B cell (primary cell): Measurements from ENCODE around the gene IRX5. TPM values are rescaled to one million over a fixed set of nuclear protein-coding genes. Genes with fewer than 3 reads are reported as not detected.

ENCODE experiments used
- ATAC-seq: fragments of 200-7000 bp; cut with Tn5 transposase; one replicate; pipeline ENCODE4 v1.10.0; 2021; ENCODE audit warnings: low read depth, mild to moderate bottlenecking, moderate number of reproducible peaks, moderate library complexity
- CTCF ChIA-PET: fragments of 350-600 bp; sonication (Branson Sonifier 250); formaldehyde crosslinking; loops from one replicate; lab custom pipeline; 2021; ENCODE audit warnings: antibody characterized with exemption, inconsistent platforms; lab: Charles Lee
- POLR2A ChIA-PET: fragments of 350-600 bp; sonication (Branson Sonifier 250); formaldehyde crosslinking; loops from one replicate; lab custom pipeline; 2021; ENCODE audit warnings: antibody characterized with exemption; lab: Charles Lee
- DNase-seq: peaks from one replicate; pipeline ENCODE4 v3.0.0; 2013
- H2AFZ ChIP-seq: 2 replicates; pipeline ENCODE4 v1.6.1; 2012; ENCODE audit warnings: mild to moderate bottlenecking, low read depth, low read length; ENCODE audit not compliant: insufficient read depth, poor library complexity, severe bottlenecking
- H3K27ac ChIP-seq, 2 donors: 1 replicate in 1 of 2; 2 replicates in 1 of 2; pipeline ENCODE4 v1.5.1; 2012 to 2013; ENCODE audit warnings: low read length in 2 of 2, mild to moderate bottlenecking in 2 of 2, moderate library complexity in 1 of 2
- H3K27me3 ChIP-seq, 4 experiments: fragments of 200-600 bp in 1 of 4; sonication (generic) in 1 of 4; replicated peaks in 1 of 4; 1 replicate in 2 of 4; 2 replicates in 2 of 4; pipeline versions ENCODE4 v1.6.1 to v1.7.0; 2013 to 2016; ENCODE audit warnings: low read length in 3 of 4, mild to moderate bottlenecking in 2 of 4, mixed read lengths in 1 of 4, moderate library complexity in 1 of 4; ENCODE audit not compliant: insufficient read depth in 4 of 4, control insufficient read depth in 3 of 4; ENCODE audit errors: control extremely low read depth in 1 of 4
- H3K36me3 ChIP-seq, 2 experiments: replicated peaks in 1 of 2; 1 replicate in 1 of 2; 2 replicates in 1 of 2; pipeline versions ENCODE4 v1.6.1 to v1.7.1; 2013; ENCODE audit warnings: low read length in 1 of 2; ENCODE audit not compliant: insufficient read depth in 2 of 2, control insufficient read depth in 1 of 2; ENCODE audit errors: control extremely low read depth in 1 of 2, extremely low read depth in 1 of 2
- H3K4me1 ChIP-seq, 2 donors: fragments of 200-600 bp in 1 of 2; sonication (generic) in 1 of 2; 1 replicate in 1 of 2; 2 replicates in 1 of 2; pipeline versions ENCODE4 v1.5.1 to v1.6.1; 2013 to 2017; ENCODE audit warnings: low read length in 2 of 2; ENCODE audit not compliant: control insufficient read depth in 2 of 2, insufficient read depth in 2 of 2
- H3K4me2 ChIP-seq: replicated peaks from 2 replicates; pipeline ENCODE3; 2012; ENCODE audit warnings: mild to moderate bottlenecking, low read depth, low read length; ENCODE audit not compliant: poor library complexity, severe bottlenecking
- H3K4me3 ChIP-seq, 5 experiments: fragments of 200-600 bp in 1 of 5; sonication (generic) in 1 of 5; 1 replicate in 3 of 5; 2 replicates in 2 of 5; pipeline versions ENCODE4 v1.5.1 to v1.7.0; 2011 to 2016; ENCODE audit warnings: low read length in 4 of 5, mild to moderate bottlenecking in 4 of 5, low read depth in 2 of 5, control low read depth in 1 of 5, moderate library complexity in 1 of 5; ENCODE audit not compliant: insufficient read depth in 1 of 5; ENCODE audit errors: control extremely low read depth in 1 of 5, extremely low read depth in 1 of 5
- H3K79me2 ChIP-seq: fragments of 200-600 bp; sonication (generic); one replicate; pipeline ENCODE4 v1.6.0; 2016; ENCODE audit warnings: low read length; ENCODE audit not compliant: control insufficient read depth, insufficient read depth
- H3K9ac ChIP-seq: fragments of 200-600 bp; sonication (generic); 2 replicates; pipeline ENCODE4 v1.6.1; 2017; ENCODE audit warnings: mild to moderate bottlenecking, low read length, moderate library complexity
- H3K9me3 ChIP-seq, 3 donors: one replicate each; pipeline versions ENCODE4 v1.6.1 to v1.7.1; 2013; ENCODE audit warnings: low read length in 2 of 3; ENCODE audit not compliant: control insufficient read depth in 2 of 3, insufficient read depth in 1 of 3; ENCODE audit errors: control extremely low read depth in 1 of 3
- H4K20me1 ChIP-seq: 2 replicates; pipeline ENCODE4 v1.6.0; 2012; ENCODE audit warnings: mild to moderate bottlenecking, low read length; ENCODE audit not compliant: insufficient read depth, control insufficient read depth, poor library complexity, severe bottlenecking
- H3K27ac Mint-ChIP-seq: one replicate; pipeline ENCODE4 v1.8.0; 2021; ENCODE audit warnings: mixed read lengths
- H3K27me3 Mint-ChIP-seq: one replicate; pipeline ENCODE4 v1.8.0; 2021; ENCODE audit warnings: mixed read lengths
- H3K4me1 Mint-ChIP-seq: one replicate; pipeline ENCODE4 v1.8.0; 2021; ENCODE audit warnings: mixed read lengths
- H3K4me3 Mint-ChIP-seq: one replicate; pipeline ENCODE4 v1.8.0; 2021; ENCODE audit warnings: mixed read lengths
- H3K9me3 Mint-ChIP-seq: one replicate; pipeline ENCODE4 v1.8.0; 2022; ENCODE audit warnings: mixed read lengths; ENCODE audit not compliant: insufficient read depth
- EZH2 ChIP-seq: IDR thresholded peaks from 2 replicates; pipeline ENCODE4 v1.6.1; 2012; ENCODE audit warnings: borderline replicate concordance, low read depth, mild to moderate bottlenecking, moderate library complexity, low read length; ENCODE audit not compliant: insufficient read depth, poor library complexity, severe bottlenecking
- WGBS: methylation state at CpG from one replicate; pipeline ENCODE4 v1.1.5; 2013; ENCODE audit warnings: missing lambda C conversion rate; ENCODE audit not compliant: insufficient coverage; 5-methylcytosine and 5-hydroxymethylcytosine counted together
- intact Hi-C: fragments of 100-400 bp; cut with micrococcal nuclease; formaldehyde crosslinking; loops from one replicate; pipeline ENCODE4 v1.10.0; 2022
- polyA plus RNA-seq: library from polyadenylated mRNA; depleted of rRNA; stranded (reverse); fragments of >200 nt; gene quantifications from 2 replicates; pipeline ENCODE4 v1.2.3, GENCODE V29; 2012
- total RNA-seq, 2 donors: library from RNA; stranded (reverse); fragments of 120-200 nt in 1 of 2; gene quantifications; 1 replicate in 1 of 2; 2 replicates in 1 of 2; pipeline versions ENCODE4 v1.2.3 to v1.2.4, GENCODE V29; 2013 to 2022
- TF ChIP-seq, protein P1 (sequence below): fragments of 200-600 bp; IDR thresholded peaks from one replicate; pipeline ENCODE4 v1.8.0; 2022; ENCODE audit warnings: antibody characterized with exemption, mild to moderate bottlenecking

The IRX5 gene
- total and polyA plus RNA-seq, 2 donors (not counting 1 experiment from before 2014, with no cell fraction given) = not detected

DNA sequence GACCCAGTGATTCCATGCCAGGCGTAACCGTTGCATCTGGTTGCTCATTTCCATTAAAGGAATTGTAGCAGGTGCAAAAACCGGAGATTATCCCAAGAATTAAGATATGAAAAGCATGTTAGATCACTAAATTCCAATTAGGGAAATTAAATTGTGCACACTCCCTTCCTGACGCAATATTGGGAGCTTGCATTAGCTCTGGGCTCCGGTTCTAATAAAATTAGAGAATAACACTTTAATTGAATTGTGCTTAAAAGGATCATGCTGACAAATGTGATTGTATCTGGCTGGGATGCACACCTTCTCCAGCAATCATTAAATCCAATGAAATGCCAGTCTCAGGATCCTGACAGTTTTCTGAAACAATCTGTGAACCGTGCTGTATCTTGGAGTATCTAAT is 38.1 kb downstream of the IRX5 start:
- DNase-seq (no peak), ATAC-seq (no peak)
- Histone ChIP-seq H3K27me3 (no peaks in the 10 kb centered on the region), H2AFZ (no peak overlapping the region), H4K20me1 (no peaks in the 10 kb centered on the region), H3K4me3 (no peak overlapping the region), H3K9me3 (no peaks in the 10 kb centered on the region), H3K9ac (no peak overlapping the region), H3K27ac (no peak overlapping the region), H3K79me2 (no peaks in the 10 kb centered on the region), H3K36me3 (no peaks in the 10 kb centered on the region), H3K4me2 (no peak overlapping the region), H3K4me1 (no peaks in the 10 kb centered on the region)
- POLR2A ChIA-PET = no interaction called here
- Mint-ChIP-seq H3K27me3 (peaks cover 7% of the 10 kb centered on the region), H3K27ac (no peak overlapping the region), H3K4me3 (no peak overlapping the region), H3K4me1 (no peaks in the 10 kb centered on the region), H3K9me3 (no peaks in the 10 kb centered on the region)
- CTCF ChIA-PET = no interaction called here
- intact Hi-C loops = no loop called here
- TF ChIP-seq EZH2 = no peak
- TF ChIP-seq, protein P1, sequence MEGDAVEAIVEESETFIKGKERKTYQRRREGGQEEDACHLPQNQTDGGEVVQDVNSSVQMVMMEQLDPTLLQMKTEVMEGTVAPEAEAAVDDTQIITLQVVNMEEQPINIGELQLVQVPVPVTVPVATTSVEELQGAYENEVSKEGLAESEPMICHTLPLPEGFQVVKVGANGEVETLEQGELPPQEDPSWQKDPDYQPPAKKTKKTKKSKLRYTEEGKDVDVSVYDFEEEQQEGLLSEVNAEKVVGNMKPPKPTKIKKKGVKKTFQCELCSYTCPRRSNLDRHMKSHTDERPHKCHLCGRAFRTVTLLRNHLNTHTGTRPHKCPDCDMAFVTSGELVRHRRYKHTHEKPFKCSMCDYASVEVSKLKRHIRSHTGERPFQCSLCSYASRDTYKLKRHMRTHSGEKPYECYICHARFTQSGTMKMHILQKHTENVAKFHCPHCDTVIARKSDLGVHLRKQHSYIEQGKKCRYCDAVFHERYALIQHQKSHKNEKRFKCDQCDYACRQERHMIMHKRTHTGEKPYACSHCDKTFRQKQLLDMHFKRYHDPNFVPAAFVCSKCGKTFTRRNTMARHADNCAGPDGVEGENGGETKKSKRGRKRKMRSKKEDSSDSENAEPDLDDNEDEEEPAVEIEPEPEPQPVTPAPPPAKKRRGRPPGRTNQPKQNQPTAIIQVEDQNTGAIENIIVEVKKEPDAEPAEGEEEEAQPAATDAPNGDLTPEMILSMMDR = no peak
- WGBS = 85% methylated on average over 3 of the region's 6 CpGs

DNA sequence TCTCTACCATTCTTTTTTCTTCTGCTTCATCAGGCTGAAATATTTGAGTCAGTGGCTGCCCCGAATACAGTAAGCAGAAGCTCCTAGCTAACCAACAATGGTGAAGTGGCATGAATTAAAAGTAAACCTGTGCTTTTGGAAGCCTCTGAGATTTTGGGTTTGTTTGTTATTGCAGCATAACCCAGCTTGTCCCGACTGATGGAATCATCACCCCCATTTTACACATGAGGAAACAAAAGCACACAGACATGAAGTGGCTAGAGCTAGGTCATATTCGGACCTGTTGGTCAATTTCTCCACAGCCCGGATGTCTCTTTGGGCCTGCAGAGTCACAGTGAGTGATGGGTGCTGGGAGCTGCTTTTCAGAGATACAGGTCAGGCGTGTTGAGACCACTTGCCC is 39.4 kb downstream of the IRX5 start:
- H3K36me3 ChIP-seq = no peaks in the 10 kb centered on the region
- no peaks in the 10 kb centered on the region for H3K27me3 ChIP-seq
- ChIA-PET POLR2A (no interaction called here), CTCF (interaction anchor here (0.9 kb wide), 1 partner anchor 9 kb away, joined by 3 read pairs; no protein-coding TSS in a partner anchor)
- H4K20me1 ChIP-seq = no peaks in the 10 kb centered on the region
- no peak overlapping the region for H3K4me2 ChIP-seq
- no peaks in the 10 kb centered on the region for H3K9me3 ChIP-seq
- no peak for ATAC-seq
- H3K9me3 Mint-ChIP-seq = no peaks in the 10 kb centered on the region
- TF ChIP-seq EZH2 = no peak
- TF ChIP-seq, protein P1 = no peak
- no peak overlapping the region for H3K9ac ChIP-seq
- no peak overlapping the region for H3K4me3 Mint-ChIP-seq
- no peaks in the 10 kb centered on the region for H3K4me1 Mint-ChIP-seq
- H2AFZ ChIP-seq = no peak overlapping the region
- peaks cover 7% of the 10 kb centered on the region for H3K27me3 Mint-ChIP-seq
- H3K4me3 ChIP-seq = no peak overlapping the region
- no peak overlapping the region for H3K27ac ChIP-seq
- WGBS = 96% methylated on average over 3 of the region's 5 CpGs
- no peak for DNase-seq
- no peak overlapping the region for H3K27ac Mint-ChIP-seq
- intact Hi-C loops = no loop called here
- H3K4me1 ChIP-seq = no peaks in the 10 kb centered on the region
- H3K79me2 ChIP-seq = no peaks in the 10 kb centered on the region
